Gastrocnemius medialis (tissue), 4 donors: ENCODE results near the gene MAML3. TPM values are rescaled to one million over a fixed set of nuclear protein-coding genes. Genes with fewer than 3 reads are reported as not detected.

Experiments
- ATAC-seq, 2 donors: fragments of 150-250 bp; one replicate each; pipeline ENCODE4 v1.9.1; 2016
- DNase-seq, 2 donors: peaks; one replicate each; pipeline ENCODE4 v3.0.0-alpha.2; 2019
- H3K27ac ChIP-seq, 4 donors: fragments of 200-600 bp; sonication (generic); 1 replicate in 1 of 4; 2 replicates in 3 of 4; pipeline ENCODE4 v1.5.1; 2016 to 2018; ENCODE audit warnings: mild to moderate bottlenecking in 2 of 4, moderate library complexity in 1 of 4
- H3K27me3 ChIP-seq, 3 donors: fragments of 200-600 bp; sonication (generic) in 2 of 3; 1 replicate in 1 of 3; 2 replicates in 2 of 3; pipeline versions ENCODE4 v1.5.1 to v1.6.0; 2016 to 2019; ENCODE audit warnings: mild to moderate bottlenecking in 1 of 3, moderate library complexity in 1 of 3
- H3K36me3 ChIP-seq, 2 donors: fragments of 200-600 bp; sonication (generic) in 1 of 2; one replicate each; pipeline ENCODE4 v1.5.1; 2017 to 2018
- H3K4me1 ChIP-seq, 2 donors: fragments of 200-600 bp; sonication (generic) in 1 of 2; one replicate each; pipeline ENCODE4 v1.5.1; 2016 to 2017; ENCODE audit warnings: mild to moderate bottlenecking in 2 of 2
- H3K4me3 ChIP-seq, 4 donors: fragments of 200-600 bp; sonication (generic) in 3 of 4; 1 replicate in 1 of 4; 2 replicates in 3 of 4; pipeline ENCODE4 v1.5.1; 2016 to 2019; ENCODE audit warnings: mild to moderate bottlenecking in 2 of 4
- H3K9me3 ChIP-seq, 3 donors: fragments of 200-600 bp; sonication (generic) in 2 of 3; 1 replicate in 1 of 3; 2 replicates in 2 of 3; pipeline ENCODE4 v1.5.1; 2016 to 2019
- POLR2A ChIP-seq, 2 donors: fragments of 450-650 bp; IDR thresholded peaks; one replicate each; pipeline ENCODE4 v1.6.1; 2017; ENCODE audit warnings: antibody characterized with exemption in 2 of 2, mild to moderate bottlenecking in 2 of 2, moderate library complexity in 2 of 2
- in situ Hi-C, 4 donors: fragments of 200-750 bp; cut with MboI; loops; one replicate each; pipeline versions ENCODE4 v1.15.0 to v1.8.0; 2017; ENCODE audit warnings: low sequenced_read_pairs in 4 of 4
- intact Hi-C: fragments of 100-400 bp; cut with DNase I; formaldehyde crosslinking; loops from one replicate; pipeline ENCODE4 v1.15.1; 2023; ENCODE audit warnings: low total_unique reads
- total RNA-seq, 4 donors: library from RNA; depleted of rRNA; stranded (reverse); fragments of >200 nt; gene quantifications; one replicate each; pipeline versions ENCODE4 v1.1.0 to v1.2.3, GENCODE V29; 2016
- TF ChIP-seq, protein P1 (sequence below), 5 experiments: fragments of 450-650 bp in 3 of 5; fragments of 200-600 bp in 2 of 5; sonication (generic) in 2 of 5; IDR thresholded peaks in 4 of 5; conservative IDR thresholded peaks in 1 of 5; 1 replicate in 4 of 5; 2 replicates in 1 of 5; pipeline ENCODE4 v1.5.1; 2016 to 2019; ENCODE audit warnings: antibody characterized with exemption in 5 of 5, mild to moderate bottlenecking in 3 of 5, moderate library complexity in 3 of 5

The MAML3 gene
- total RNA-seq, 4 donors from 2014 or later = 0.98 to 1.5 (median 1.4) TPM

- no peak overlapping the region for H3K4me3 ChIP-seq
- in situ Hi-C loops (loop anchor here (10.0 to 25.0 kb wide), 6 partner anchors 72 to 626 kb away; partner anchors contain the start of genes MAML3 (in 2 of the 4), MGST2 (in 1 of the 4) and SCOC (in 1 of the 4)), intact Hi-C loops (loop anchor here (5.0 kb wide), 4 partner anchors 69 to 501 kb away; partner anchors contain the start of gene MGST2)
- peaks cover 35 to 41% of the 10 kb centered on the region in 2 donors for H3K4me1 ChIP-seq
- no peak for TF ChIP-seq POLR2A (IDR thresholded peaks at IDR 0.05)
- TF ChIP-seq, protein P1, sequence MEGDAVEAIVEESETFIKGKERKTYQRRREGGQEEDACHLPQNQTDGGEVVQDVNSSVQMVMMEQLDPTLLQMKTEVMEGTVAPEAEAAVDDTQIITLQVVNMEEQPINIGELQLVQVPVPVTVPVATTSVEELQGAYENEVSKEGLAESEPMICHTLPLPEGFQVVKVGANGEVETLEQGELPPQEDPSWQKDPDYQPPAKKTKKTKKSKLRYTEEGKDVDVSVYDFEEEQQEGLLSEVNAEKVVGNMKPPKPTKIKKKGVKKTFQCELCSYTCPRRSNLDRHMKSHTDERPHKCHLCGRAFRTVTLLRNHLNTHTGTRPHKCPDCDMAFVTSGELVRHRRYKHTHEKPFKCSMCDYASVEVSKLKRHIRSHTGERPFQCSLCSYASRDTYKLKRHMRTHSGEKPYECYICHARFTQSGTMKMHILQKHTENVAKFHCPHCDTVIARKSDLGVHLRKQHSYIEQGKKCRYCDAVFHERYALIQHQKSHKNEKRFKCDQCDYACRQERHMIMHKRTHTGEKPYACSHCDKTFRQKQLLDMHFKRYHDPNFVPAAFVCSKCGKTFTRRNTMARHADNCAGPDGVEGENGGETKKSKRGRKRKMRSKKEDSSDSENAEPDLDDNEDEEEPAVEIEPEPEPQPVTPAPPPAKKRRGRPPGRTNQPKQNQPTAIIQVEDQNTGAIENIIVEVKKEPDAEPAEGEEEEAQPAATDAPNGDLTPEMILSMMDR (IDR thresholded peaks at IDR 0.05 in 4 of 5, conservative IDR thresholded peaks at IDR 0.05 in 1 of 5) = no peak
- no peak for ATAC-seq
- no peaks in the 10 kb centered on the region for H3K36me3 ChIP-seq
- no peaks in the 10 kb centered on the region for H3K27me3 ChIP-seq
- DNase-seq = no peak
- peak overlapping the region in 3 of 4 donors; percentile 70 to 85 (median 76) for H3K27ac ChIP-seq
- no peaks in the 10 kb centered on the region for H3K9me3 ChIP-seq
Measured at GRCh38 chr4:139736661-139737060, 417.3 kb downstream of the MAML3 start.

- TF ChIP-seq POLR2A (IDR thresholded peaks at IDR 0.05) = no peak
- TF ChIP-seq, protein P1 (IDR thresholded peaks at IDR 0.05 in 4 of 5, conservative IDR thresholded peaks at IDR 0.05 in 1 of 5) = no peak
- no peak for DNase-seq
- Histone ChIP-seq H3K36me3 (no peaks in the 10 kb centered on the region), H3K9me3 (no peaks in the 10 kb centered on the region), H3K4me1 (peaks cover 34 to 40% of the 10 kb centered on the region in 2 donors), H3K27ac (peak overlapping the region; percentile 70 to 85 (median 74)), H3K4me3 (peak overlapping the region in 1 of 4 donors; percentile 60), H3K27me3 (no peaks in the 10 kb centered on the region)
- no peak for ATAC-seq
- in situ Hi-C loops (loop anchor here (10.0 to 25.0 kb wide), 6 partner anchors 71 to 626 kb away; partner anchors contain the start of genes MAML3 (in 2 of the 4), MGST2 (in 1 of the 4) and SCOC (in 1 of the 4)), intact Hi-C loops (loop anchor here (5.0 kb wide), 4 partner anchors 69 to 501 kb away; partner anchors contain the start of gene MGST2)
Measured at GRCh38 chr4:139736274-139736660, 417.7 kb downstream of the MAML3 start.

GRCh38 chr4:139735381-139736273 lies 418.4 kb downstream of the MAML3 start:
- ATAC-seq = peak in 1 of 2 donors; percentile 3
- H3K4me1 ChIP-seq = peaks cover 27 to 34% of the 10 kb centered on the region in 2 donors
- in situ Hi-C loops = loop anchor here (10.0 to 25.0 kb wide), 6 partner anchors 71 to 627 kb away; partner anchors contain the start of genes MAML3 (in 2 of the 4), MGST2 (in 1 of the 4) and SCOC (in 1 of the 4)

DNA sequence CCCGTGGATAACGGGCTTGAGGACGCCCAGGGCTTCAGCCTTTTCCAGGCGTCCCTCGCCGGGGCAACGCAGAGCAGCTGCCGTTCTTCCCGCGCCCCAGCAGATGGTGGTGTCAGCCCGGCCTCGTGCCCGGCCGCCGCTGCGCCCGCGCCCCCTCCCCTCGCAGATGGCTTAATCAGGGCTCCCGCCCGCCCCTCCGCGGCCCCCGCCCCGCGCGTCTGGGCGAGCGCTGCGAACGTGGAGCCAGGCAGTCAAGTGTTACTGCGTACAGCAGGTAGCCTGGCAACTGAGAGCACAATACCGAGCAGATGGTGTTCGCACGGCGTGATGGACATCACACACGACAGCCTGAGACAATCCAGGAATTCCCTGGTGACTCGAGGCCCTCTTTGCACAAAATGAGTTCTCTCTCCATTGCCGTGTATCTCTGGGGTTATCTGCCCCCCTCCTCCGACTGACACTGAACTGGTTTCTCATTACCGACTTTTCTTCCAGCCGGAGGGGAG lies 419.1 kb downstream of the MAML3 start:
- peaks cover 23 to 27% of the 10 kb centered on the region in 2 donors for H3K4me1 ChIP-seq
- TF ChIP-seq, protein P1 (IDR thresholded peaks at IDR 0.05 in 4 of 5, conservative IDR thresholded peaks at IDR 0.05 in 1 of 5) = peak; percentile 71 to 94 (median 86)
- no peak for TF ChIP-seq POLR2A (IDR thresholded peaks at IDR 0.05)
- intact Hi-C loops = loop anchor here (1.0 to 5.0 kb wide), 12 partner anchors 32 to 637 kb away; partner anchors contain the start of genes MGST2 and SCOC

More at GRCh38 chr4:139735381-139736273, 418.4 kb downstream of the MAML3 start:
- Histone ChIP-seq H3K4me3 (peak overlapping the region; percentile 56 to 70 (median 64)), H3K27ac (peak overlapping the region; percentile 70 to 85 (median 74)), H3K9me3 (no peaks in the 10 kb centered on the region), H3K27me3 (no peaks in the 10 kb centered on the region), H3K36me3 (no peaks in the 10 kb centered on the region)
- intact Hi-C loops = loop anchor here (2.0 to 5.0 kb wide), 7 partner anchors 68 to 573 kb away; partner anchors contain the start of gene MGST2
- DNase-seq = no peak
- TF ChIP-seq, protein P1 (IDR thresholded peaks at IDR 0.05 in 4 of 5, conservative IDR thresholded peaks at IDR 0.05 in 1 of 5) = no peak
- TF ChIP-seq POLR2A (IDR thresholded peaks at IDR 0.05) = no peak

More for the DNA sequence above, 419.1 kb downstream of the MAML3 start:
- no peaks in the 10 kb centered on the region for H3K27me3 ChIP-seq
- no peaks in the 10 kb centered on the region for H3K9me3 ChIP-seq
- H3K27ac ChIP-seq = peak overlapping the region; percentile 70 to 85 (median 74)
- ATAC-seq (peak; percentile 84 to 86), DNase-seq (peak; percentile 69 to 79)
- H3K36me3 ChIP-seq = no peaks in the 10 kb centered on the region
- in situ Hi-C loops = loop anchor here (5.0 to 25.0 kb wide), 7 partner anchors 70 to 627 kb away; partner anchors contain the start of genes MAML3 (in 3 of the 4), MGST2 (in 1 of the 4) and SCOC (in 1 of the 4)
- H3K4me3 ChIP-seq = peak overlapping the region; percentile 56 to 70 (median 64)
